ENCODE data around the gene HIVEP2. TPM values are rescaled to one million over a fixed set of nuclear protein-coding genes. Genes with fewer than 3 reads are reported as not detected.

HIVEP2 gene
- total RNA-seq, 1 experiment from 2014 or later, result 9.1 TPM

DNA sequence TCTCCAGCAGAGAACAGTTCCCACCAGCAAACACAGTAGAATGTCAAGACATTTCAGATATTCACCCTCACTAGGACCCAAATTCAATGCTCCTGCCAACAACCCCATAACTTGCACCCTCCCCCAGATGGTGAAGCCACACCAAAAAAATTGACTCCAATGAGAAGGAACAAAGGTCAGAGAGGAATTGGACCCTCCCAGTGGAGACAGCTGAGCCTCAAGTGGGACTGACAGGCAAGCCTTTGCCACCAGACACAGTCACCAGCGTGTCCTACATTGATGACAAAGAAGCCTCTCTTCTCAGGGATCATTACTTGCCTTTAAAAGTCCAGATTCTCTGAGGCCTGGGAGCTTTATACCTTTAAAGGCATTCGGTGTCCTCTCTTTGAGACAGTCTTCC lies 64.8 kb downstream of the HIVEP2 start:
- peaks cover 15% of the 10 kb centered on the region for H3K4me1 ChIP-seq (ENCODE audit: insufficient read depth, low read length)
- H3K9me3 ChIP-seq (ENCODE audit: low read length), result no peaks in the 10 kb centered on the region
- H3K4me2 ChIP-seq (ENCODE audit: low read length), result no peak overlapping the region
- no peak overlapping the region for H2AFZ ChIP-seq (ENCODE audit: low read length)
- no peaks in the 10 kb centered on the region for H3F3A ChIP-seq (ENCODE audit: low read length, unreplicated experiment)
- no peaks in the 10 kb centered on the region for H4K20me1 ChIP-seq (ENCODE audit: low read length)
- no peak overlapping the region for H3K9ac ChIP-seq (ENCODE audit: low read length)
- ATAC-seq (no peak), DNase-seq (no peak)
- H3K4me3 ChIP-seq (ENCODE audit: low read length), result no peak overlapping the region
- POLR2A ChIA-PET (ENCODE audit: unreplicated experiment), result no interaction called here
- BruUV-seq (replicated peaks), result no TSS peak
- no peak overlapping the region for H3K27ac ChIP-seq (ENCODE audit: low read length)
- H3K36me3 ChIP-seq (ENCODE audit: low read depth, low read length), result no peaks in the 10 kb centered on the region
- peaks cover 22% of the 10 kb centered on the region for H3K79me2 ChIP-seq (ENCODE audit: low read length)
- no peaks in the 10 kb centered on the region for H3K9me2 ChIP-seq (replicated peaks; ENCODE audit: low read length)
- CTCF ChIA-PET, result no interaction called here
- intact Hi-C loops (cut with micrococcal nuclease), result loop anchor here (10.0 kb wide), 1 partner anchor 185 kb away; no protein-coding TSS in a partner anchor
- TF ChIP-seq EZH2 (IDR thresholded peaks at IDR 0.05; ENCODE audit: low read length, unreplicated experiment) (no peak), EZH2phosphoT487 (IDR thresholded peaks at IDR 0.05; ENCODE audit: borderline replicate concordance, low read length) (no peak)
- TF ChIP-seq, protein P1, sequence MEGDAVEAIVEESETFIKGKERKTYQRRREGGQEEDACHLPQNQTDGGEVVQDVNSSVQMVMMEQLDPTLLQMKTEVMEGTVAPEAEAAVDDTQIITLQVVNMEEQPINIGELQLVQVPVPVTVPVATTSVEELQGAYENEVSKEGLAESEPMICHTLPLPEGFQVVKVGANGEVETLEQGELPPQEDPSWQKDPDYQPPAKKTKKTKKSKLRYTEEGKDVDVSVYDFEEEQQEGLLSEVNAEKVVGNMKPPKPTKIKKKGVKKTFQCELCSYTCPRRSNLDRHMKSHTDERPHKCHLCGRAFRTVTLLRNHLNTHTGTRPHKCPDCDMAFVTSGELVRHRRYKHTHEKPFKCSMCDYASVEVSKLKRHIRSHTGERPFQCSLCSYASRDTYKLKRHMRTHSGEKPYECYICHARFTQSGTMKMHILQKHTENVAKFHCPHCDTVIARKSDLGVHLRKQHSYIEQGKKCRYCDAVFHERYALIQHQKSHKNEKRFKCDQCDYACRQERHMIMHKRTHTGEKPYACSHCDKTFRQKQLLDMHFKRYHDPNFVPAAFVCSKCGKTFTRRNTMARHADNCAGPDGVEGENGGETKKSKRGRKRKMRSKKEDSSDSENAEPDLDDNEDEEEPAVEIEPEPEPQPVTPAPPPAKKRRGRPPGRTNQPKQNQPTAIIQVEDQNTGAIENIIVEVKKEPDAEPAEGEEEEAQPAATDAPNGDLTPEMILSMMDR (conservative IDR thresholded peaks at IDR 0.05; ENCODE audit: low read depth, low read length), result no peak
- no peaks in the 10 kb centered on the region for H3K27me3 ChIP-seq (ENCODE audit: low read length)

DNA sequence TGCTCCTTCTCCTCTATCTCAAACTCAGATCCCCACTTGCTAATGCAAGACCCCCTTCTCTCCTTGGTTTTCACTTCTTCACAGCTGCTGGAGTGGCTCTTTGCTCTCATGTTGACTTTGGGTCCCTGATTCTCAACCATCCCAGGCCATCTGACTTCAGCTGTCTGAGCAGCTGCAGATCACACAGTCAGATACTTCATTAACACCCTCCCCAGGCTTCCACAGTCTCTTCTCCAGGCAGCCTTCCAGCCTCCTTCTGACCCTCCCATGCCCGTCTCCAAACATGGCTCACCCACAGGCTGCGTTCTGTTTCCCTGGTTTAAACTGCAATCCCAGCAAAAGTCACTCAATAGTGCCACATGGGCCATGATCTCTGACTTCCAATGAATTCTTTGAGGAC lies 65.4 kb downstream of the HIVEP2 start:
- no peaks in the 10 kb centered on the region for H3K9me2 ChIP-seq (replicated peaks; ENCODE audit: low read length)
- intact Hi-C loops (cut with micrococcal nuclease), result no loop called here
- H3K27ac ChIP-seq (ENCODE audit: low read length), result no peak overlapping the region
- ATAC-seq, result no peak
- H3K9me3 ChIP-seq (ENCODE audit: low read length), result no peaks in the 10 kb centered on the region
- no peak for DNase-seq
- BruUV-seq (replicated peaks), result no TSS peak
- H3F3A ChIP-seq (ENCODE audit: low read length, unreplicated experiment), result no peaks in the 10 kb centered on the region
- no peaks in the 10 kb centered on the region for H3K36me3 ChIP-seq (ENCODE audit: low read depth, low read length)
- no peak overlapping the region for H3K4me2 ChIP-seq (ENCODE audit: low read length)
- CTCF ChIA-PET, result no interaction called here
- POLR2A ChIA-PET (ENCODE audit: unreplicated experiment), result no interaction called here
- no peak overlapping the region for H3K9ac ChIP-seq (ENCODE audit: low read length)
- no peak overlapping the region for H3K4me3 ChIP-seq (ENCODE audit: low read length)
- peaks cover 17% of the 10 kb centered on the region for H3K79me2 ChIP-seq (ENCODE audit: low read length)
- H4K20me1 ChIP-seq (ENCODE audit: low read length), result no peaks in the 10 kb centered on the region
- peaks cover 9% of the 10 kb centered on the region for H3K4me1 ChIP-seq (ENCODE audit: insufficient read depth, low read length)
- TF ChIP-seq EZH2phosphoT487 (IDR thresholded peaks at IDR 0.05; ENCODE audit: borderline replicate concordance, low read length) (no peak), EZH2 (IDR thresholded peaks at IDR 0.05; ENCODE audit: low read length, unreplicated experiment) (no peak)
- TF ChIP-seq, protein P1 (conservative IDR thresholded peaks at IDR 0.05; ENCODE audit: low read depth, low read length), result no peak
- no peak overlapping the region for H2AFZ ChIP-seq (ENCODE audit: low read length)
- no peaks in the 10 kb centered on the region for H3K27me3 ChIP-seq (ENCODE audit: low read length)

DNA sequence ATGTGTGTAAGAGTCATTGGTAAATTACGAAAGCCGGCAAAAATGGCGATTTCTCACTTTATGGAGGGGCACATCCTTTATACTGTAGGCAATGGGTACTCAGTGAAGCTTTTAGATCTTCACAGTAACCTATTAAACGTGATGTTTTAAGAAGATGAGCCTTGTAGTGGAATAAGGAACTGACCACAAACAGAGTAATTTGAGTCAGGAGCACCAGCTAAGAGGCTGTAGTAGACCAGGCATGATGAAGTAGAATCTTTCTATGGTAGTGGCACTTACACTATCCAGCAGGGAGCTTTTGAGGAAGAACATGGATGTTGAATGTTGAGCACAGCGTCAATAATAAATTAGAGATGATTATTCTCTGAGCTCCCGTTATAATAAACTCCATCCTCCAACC lies 65.9 kb downstream of the HIVEP2 start:
- DNase-seq, result no peak
- Histone ChIP-seq H3K36me3 (ENCODE audit: low read depth, low read length) (no peaks in the 10 kb centered on the region), H3F3A (ENCODE audit: low read length, unreplicated experiment) (no peaks in the 10 kb centered on the region), H3K9ac (ENCODE audit: low read length) (no peak overlapping the region), H3K4me2 (ENCODE audit: low read length) (no peak overlapping the region), H4K20me1 (ENCODE audit: low read length) (no peaks in the 10 kb centered on the region), H3K9me2 (replicated peaks; ENCODE audit: low read length) (no peaks in the 10 kb centered on the region), H3K4me3 (ENCODE audit: low read length) (no peak overlapping the region), H3K27me3 (ENCODE audit: low read length) (no peaks in the 10 kb centered on the region), H2AFZ (ENCODE audit: low read length) (no peak overlapping the region), H3K79me2 (ENCODE audit: low read length) (peaks cover 12% of the 10 kb centered on the region), H3K27ac (ENCODE audit: low read length) (no peak overlapping the region), H3K9me3 (ENCODE audit: low read length) (no peaks in the 10 kb centered on the region), H3K4me1 (ENCODE audit: insufficient read depth, low read length) (peaks cover 5% of the 10 kb centered on the region)
- TF ChIP-seq EZH2phosphoT487 (IDR thresholded peaks at IDR 0.05; ENCODE audit: borderline replicate concordance, low read length) (no peak), EZH2 (IDR thresholded peaks at IDR 0.05; ENCODE audit: low read length, unreplicated experiment) (no peak)
- TF ChIP-seq, protein P1 (conservative IDR thresholded peaks at IDR 0.05; ENCODE audit: low read depth, low read length), result no peak
- intact Hi-C loops (cut with micrococcal nuclease), result no loop called here
- no peak for ATAC-seq
- CTCF ChIA-PET, result no interaction called here
- no TSS peak for BruUV-seq (replicated peaks)
- POLR2A ChIA-PET (ENCODE audit: unreplicated experiment), result no interaction called here

Data from PC-3 (cell line).